Calu3 (cell line): ENCODE results near the gene ANKRD16. TPM values are rescaled to one million over a fixed set of nuclear protein-coding genes. Genes with fewer than 3 reads are reported as not detected.

Source experiments
- BruUV-seq: library from RNA; stranded (reverse); fragments of 400-500 nt; replicated peaks from 2 replicates; lab custom pipeline; 2021; lab: Mats Ljungman, UMichigan
- CTCF ChIA-PET: fragments of 300-600 bp; sonication (Branson Sonifier 250); formaldehyde crosslinking; loops from one replicate; lab custom pipeline; 2022; ENCODE audit warnings: antibody characterized with exemption; lab: Charles Lee
- DNase-seq: peaks from one replicate; pipeline ENCODE4 v3.0.0; 2022
- H3K27ac Mint-ChIP-seq: one replicate; pipeline ENCODE4 v1.8.0; 2022; ENCODE audit warnings: mixed read lengths; ENCODE audit not compliant: unreplicated experiment
- H3K27me3 Mint-ChIP-seq: one replicate; pipeline ENCODE4 v1.8.0; 2022; ENCODE audit warnings: mixed read lengths; ENCODE audit not compliant: unreplicated experiment
- H3K36me3 Mint-ChIP-seq: one replicate; pipeline ENCODE4 v1.8.0; 2022; ENCODE audit warnings: mild to moderate bottlenecking, moderate library complexity, mixed read lengths; ENCODE audit not compliant: insufficient read depth, unreplicated experiment
- H3K4me1 Mint-ChIP-seq: one replicate; pipeline ENCODE4 v1.8.0; 2022; ENCODE audit warnings: mild to moderate bottlenecking, low read depth, mixed read lengths; ENCODE audit not compliant: unreplicated experiment
- H3K4me3 Mint-ChIP-seq: one replicate; pipeline ENCODE4 v1.8.0; 2022; ENCODE audit warnings: mild to moderate bottlenecking, low read depth, moderate library complexity, mixed read lengths; ENCODE audit not compliant: unreplicated experiment
- H3K9me3 Mint-ChIP-seq: one replicate; pipeline ENCODE4 v1.8.0; 2022; ENCODE audit warnings: low read depth, mixed read lengths; ENCODE audit not compliant: unreplicated experiment
- CTCF ChIP-seq: fragments of 200-600 bp; IDR thresholded peaks from one replicate; pipeline ENCODE4 v1.8.0; 2022; ENCODE audit warnings: antibody characterized with exemption; ENCODE audit not compliant: unreplicated experiment
- intact Hi-C: fragments of 100-400 bp; cut with micrococcal nuclease; formaldehyde crosslinking; loops from one replicate; pipeline ENCODE4 v1.10.0; 2022; ENCODE audit not compliant: unreplicated experiment
- total RNA-seq: library from RNA; stranded (reverse); gene quantifications from 2 replicates; pipeline ENCODE4 v1.2.3, GENCODE V29; 2022

The ANKRD16 gene
- total RNA-seq, 1 experiment from 2014 or later, result 8.7 TPM

GRCh38 chr10:5904227-5904626, 14.5 kb upstream of the ANKRD16 start:
- no peaks in the 10 kb centered on the region for H3K4me1 Mint-ChIP-seq
- no TSS peak for BruUV-seq

GRCh38 chr10:5903563-5903962, 13.9 kb upstream of the ANKRD16 start:
- H3K36me3 Mint-ChIP-seq, result peaks cover 15% of the 10 kb centered on the region
- H3K9me3 Mint-ChIP-seq, result no peaks in the 10 kb centered on the region
- H3K27ac Mint-ChIP-seq, result no peak overlapping the region

More at GRCh38 chr10:5904227-5904626, 14.5 kb upstream of the ANKRD16 start:
- Mint-ChIP-seq H3K27ac (no peak overlapping the region), H3K36me3 (peaks cover 20% of the 10 kb centered on the region), H3K4me3 (no peak overlapping the region), H3K9me3 (no peaks in the 10 kb centered on the region), H3K27me3 (no peaks in the 10 kb centered on the region)
- CTCF ChIA-PET, result no interaction called here
- TF ChIP-seq CTCF, result no peak
- DNase-seq, result no peak
- intact Hi-C loops, result no loop called here

GRCh38 chr10:5902511-5903274, 13.0 kb upstream of the ANKRD16 start:
- no TSS peak for BruUV-seq
- intact Hi-C loops, result no loop called here
- CTCF ChIA-PET, result no interaction called here
- peaks cover 4% of the 10 kb centered on the region for H3K9me3 Mint-ChIP-seq
- no peaks in the 10 kb centered on the region for H3K27me3 Mint-ChIP-seq
- no peak overlapping the region for H3K27ac Mint-ChIP-seq
- no peak for TF ChIP-seq CTCF
- no peak overlapping the region for H3K4me3 Mint-ChIP-seq
- H3K4me1 Mint-ChIP-seq, result no peaks in the 10 kb centered on the region
- DNase-seq, result no peak
- H3K36me3 Mint-ChIP-seq, result peaks cover 16% of the 10 kb centered on the region

More at GRCh38 chr10:5903563-5903962, 13.9 kb upstream of the ANKRD16 start:
- no peak overlapping the region for H3K4me3 Mint-ChIP-seq
- no TSS peak for BruUV-seq
- no peak for DNase-seq
- H3K4me1 Mint-ChIP-seq, result no peaks in the 10 kb centered on the region
- no peak for TF ChIP-seq CTCF
- intact Hi-C loops, result no loop called here
- CTCF ChIA-PET, result no interaction called here
- H3K27me3 Mint-ChIP-seq, result no peaks in the 10 kb centered on the region

GRCh38 chr10:5900247-5900646, 10.6 kb upstream of the ANKRD16 start:
- H3K27ac Mint-ChIP-seq, result no peak overlapping the region
- peaks cover 16% of the 10 kb centered on the region for H3K36me3 Mint-ChIP-seq
- no peaks in the 10 kb centered on the region for H3K27me3 Mint-ChIP-seq
- peaks cover 13% of the 10 kb centered on the region for H3K9me3 Mint-ChIP-seq
- H3K4me1 Mint-ChIP-seq, result no peaks in the 10 kb centered on the region
- no peak overlapping the region for H3K4me3 Mint-ChIP-seq
- BruUV-seq, result no TSS peak
- CTCF ChIA-PET, result no interaction called here
- intact Hi-C loops, result no loop called here
- TF ChIP-seq CTCF, result no peak
- no peak for DNase-seq
